Measurements from ENCODE around the gene CEACAM20. TPM values are rescaled to one million over a fixed set of nuclear protein-coding genes. Genes with fewer than 3 reads are reported as not detected.

The CEACAM20 gene
- total and polyA plus RNA-seq, 2 experiments from 2014 or later, result not detected

DNA sequence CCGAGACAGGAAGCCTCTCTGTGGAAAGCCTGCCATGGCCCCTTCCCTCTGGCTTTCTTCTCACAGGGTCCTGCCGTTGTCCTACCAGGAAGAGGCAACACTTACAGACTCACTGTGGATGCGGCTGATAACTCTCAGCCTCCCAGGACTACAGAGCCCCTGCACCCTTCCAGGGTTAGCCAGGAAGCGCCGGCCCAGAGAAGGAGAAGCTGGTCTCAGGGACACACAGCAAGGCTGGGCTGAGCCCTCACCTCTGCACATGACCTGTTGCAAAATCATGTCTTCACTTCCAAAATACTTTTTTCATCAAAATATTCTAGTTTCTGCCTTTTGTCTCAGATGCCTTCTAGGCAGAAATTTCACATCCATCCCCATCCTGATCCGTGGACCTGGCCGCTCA lies 1.9 kb downstream of the CEACAM20 start:
- Histone ChIP-seq H4K20me1 (replicated peaks; ENCODE audit: insufficient read depth) (no peaks in the 10 kb centered on the region), H3K4me3 (no peak overlapping the region), H3K36me3 (ENCODE audit: insufficient read depth) (no peaks in the 10 kb centered on the region), H3K79me2 (replicated peaks; ENCODE audit: insufficient read depth) (no peaks in the 10 kb centered on the region), H3K27ac (ENCODE audit: low read depth) (no peak overlapping the region), H3K4me2 (no peak overlapping the region), H3K9me2 (ENCODE audit: insufficient read depth) (no peaks in the 10 kb centered on the region), H3K4me1 (ENCODE audit: insufficient read depth) (no peaks in the 10 kb centered on the region), H2AFZ (no peak overlapping the region), H3F3A (replicated peaks; ENCODE audit: low read depth) (no peaks in the 10 kb centered on the region), H3K27me3 (ENCODE audit: insufficient read depth) (no peaks in the 10 kb centered on the region)
- H3K36me3 Mint-ChIP-seq (ENCODE audit: low read depth), result peaks cover 38% of the 10 kb centered on the region
- no peaks in the 10 kb centered on the region for H3K4me1 Mint-ChIP-seq
- peaks cover 96% of the 10 kb centered on the region for H3K9me3 Mint-ChIP-seq
- TF ChIP-seq, protein P1, sequence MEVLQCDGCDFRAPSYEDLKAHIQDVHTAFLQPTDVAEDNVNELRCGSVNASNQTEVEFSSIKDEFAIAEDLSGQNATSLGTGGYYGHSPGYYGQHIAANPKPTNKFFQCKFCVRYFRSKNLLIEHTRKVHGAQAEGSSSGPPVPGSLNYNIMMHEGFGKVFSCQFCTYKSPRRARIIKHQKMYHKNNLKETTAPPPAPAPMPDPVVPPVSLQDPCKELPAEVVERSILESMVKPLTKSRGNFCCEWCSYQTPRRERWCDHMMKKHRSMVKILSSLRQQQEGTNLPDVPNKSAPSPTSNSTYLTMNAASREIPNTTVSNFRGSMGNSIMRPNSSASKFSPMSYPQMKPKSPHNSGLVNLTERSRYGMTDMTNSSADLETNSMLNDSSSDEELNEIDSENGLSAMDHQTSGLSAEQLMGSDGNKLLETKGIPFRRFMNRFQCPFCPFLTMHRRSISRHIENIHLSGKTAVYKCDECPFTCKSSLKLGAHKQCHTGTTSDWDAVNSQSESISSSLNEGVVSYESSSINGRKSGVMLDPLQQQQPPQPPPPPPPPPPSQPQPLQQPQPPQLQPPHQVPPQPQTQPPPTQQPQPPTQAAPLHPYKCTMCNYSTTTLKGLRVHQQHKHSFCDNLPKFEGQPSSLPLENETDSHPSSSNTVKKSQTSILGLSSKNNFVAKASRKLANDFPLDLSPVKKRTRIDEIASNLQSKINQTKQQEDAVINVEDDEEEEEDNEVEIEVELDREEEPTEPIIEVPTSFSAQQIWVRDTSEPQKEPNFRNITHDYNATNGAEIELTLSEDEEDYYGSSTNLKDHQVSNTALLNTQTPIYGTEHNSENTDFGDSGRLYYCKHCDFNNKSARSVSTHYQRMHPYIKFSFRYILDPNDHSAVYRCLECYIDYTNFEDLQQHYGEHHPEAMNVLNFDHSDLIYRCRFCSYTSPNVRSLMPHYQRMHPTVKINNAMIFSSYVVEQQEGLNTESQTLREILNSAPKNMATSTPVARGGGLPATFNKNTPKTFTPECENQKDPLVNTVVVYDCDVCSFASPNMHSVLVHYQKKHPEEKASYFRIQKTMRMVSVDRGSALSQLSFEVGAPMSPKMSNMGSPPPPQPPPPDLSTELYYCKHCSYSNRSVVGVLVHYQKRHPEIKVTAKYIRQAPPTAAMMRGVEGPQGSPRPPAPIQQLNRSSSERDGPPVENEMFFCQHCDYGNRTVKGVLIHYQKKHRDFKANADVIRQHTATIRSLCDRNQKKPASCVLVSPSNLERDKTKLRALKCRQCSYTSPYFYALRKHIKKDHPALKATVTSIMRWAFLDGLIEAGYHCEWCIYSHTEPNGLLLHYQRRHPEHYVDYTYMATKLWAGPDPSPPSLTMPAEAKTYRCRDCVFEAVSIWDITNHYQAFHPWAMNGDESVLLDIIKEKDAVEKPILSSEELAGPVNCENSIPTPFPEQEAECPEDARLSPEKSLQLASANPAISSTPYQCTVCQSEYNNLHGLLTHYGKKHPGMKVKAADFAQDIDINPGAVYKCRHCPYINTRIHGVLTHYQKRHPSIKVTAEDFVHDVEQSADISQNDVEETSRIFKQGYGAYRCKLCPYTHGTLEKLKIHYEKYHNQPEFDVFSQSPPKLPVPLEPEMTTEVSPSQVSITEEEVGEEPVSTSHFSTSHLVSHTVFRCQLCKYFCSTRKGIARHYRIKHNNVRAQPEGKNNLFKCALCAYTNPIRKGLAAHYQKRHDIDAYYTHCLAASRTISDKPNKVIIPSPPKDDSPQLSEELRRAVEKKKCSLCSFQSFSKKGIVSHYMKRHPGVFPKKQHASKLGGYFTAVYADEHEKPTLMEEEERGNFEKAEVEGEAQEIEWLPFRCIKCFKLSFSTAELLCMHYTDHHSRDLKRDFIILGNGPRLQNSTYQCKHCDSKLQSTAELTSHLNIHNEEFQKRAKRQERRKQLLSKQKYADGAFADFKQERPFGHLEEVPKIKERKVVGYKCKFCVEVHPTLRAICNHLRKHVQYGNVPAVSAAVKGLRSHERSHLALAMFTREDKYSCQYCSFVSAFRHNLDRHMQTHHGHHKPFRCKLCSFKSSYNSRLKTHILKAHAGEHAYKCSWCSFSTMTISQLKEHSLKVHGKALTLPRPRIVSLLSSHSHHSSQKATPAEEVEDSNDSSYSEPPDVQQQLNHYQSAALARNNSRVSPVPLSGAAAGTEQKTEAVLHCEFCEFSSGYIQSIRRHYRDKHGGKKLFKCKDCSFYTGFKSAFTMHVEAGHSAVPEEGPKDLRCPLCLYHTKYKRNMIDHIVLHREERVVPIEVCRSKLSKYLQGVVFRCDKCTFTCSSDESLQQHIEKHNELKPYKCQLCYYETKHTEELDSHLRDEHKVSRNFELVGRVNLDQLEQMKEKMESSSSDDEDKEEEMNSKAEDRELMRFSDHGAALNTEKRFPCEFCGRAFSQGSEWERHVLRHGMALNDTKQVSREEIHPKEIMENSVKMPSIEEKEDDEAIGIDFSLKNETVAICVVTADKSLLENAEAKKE (CRISPR knock-in tag; IDR thresholded peaks at IDR 0.05), result no peak
- TF ChIP-seq JUNB (IDR thresholded peaks at IDR 0.05; ENCODE audit: unreplicated experiment), result no peak
- no peak for TF ChIP-seq STAT1 (IDR thresholded peaks at IDR 0.05; ENCODE audit: unreplicated experiment)
- no peak for TF ChIP-seq ETS1 (IDR thresholded peaks at IDR 0.05)
- no peak for TF ChIP-seq POLR2AphosphoS5 (IDR thresholded peaks at IDR 0.05; ENCODE audit: low read depth)
- no peak for TF ChIP-seq REST (IDR thresholded peaks at IDR 0.05; ENCODE audit: unreplicated experiment)
- TF ChIP-seq EZH2phosphoT487 (IDR thresholded peaks at IDR 0.05; ENCODE audit: unreplicated experiment), result no peak
- TF ChIP-seq CREB1 (CRISPR knock-in tag; IDR thresholded peaks at IDR 0.05; ENCODE audit: low read depth), result no peak
- TF ChIP-seq ZNF114 (CRISPR knock-in tag; IDR thresholded peaks at IDR 0.05), result no peak
- no peak for ATAC-seq
- H3K27ac Mint-ChIP-seq, result no peak overlapping the region
- peaks cover 12% of the 10 kb centered on the region for H3K27me3 Mint-ChIP-seq (ENCODE audit: insufficient read depth, low read depth, poor library complexity)
- no peak for DNase-seq (ENCODE audit: low spot score)
- no peak overlapping the region for H3K4me3 Mint-ChIP-seq

All from GM23338 (cell line).